Activated CD4-positive, alpha-beta T cell treated with anti-CD3 and anti-CD28 coated beads, Interleukin-2, amount 10 ng/mL, durations not matched to agents 7 days and 5 days (primary cell): ENCODE measurements around the gene RET. TPM values are rescaled to one million over a fixed set of nuclear protein-coding genes. Genes with fewer than 3 reads are reported as not detected.
"Not testable (repeated sequence)": the region's sequence is repeated elsewhere in the genome, so short reads cannot be mapped to it uniquely, and the experiment has no call there.

Experiments
- CTCF ChIA-PET: fragments of 350-600 bp; sonication (Branson Sonifier 250); formaldehyde crosslinking; loops from one replicate; lab custom pipeline; 2021; ENCODE audit warnings: antibody characterized with exemption; lab: Charles Lee
- POLR2A ChIA-PET: fragments of 350-600 bp; sonication (Branson Sonifier 250); formaldehyde crosslinking; loops from one replicate; lab custom pipeline; 2021; ENCODE audit warnings: antibody characterized with exemption; lab: Charles Lee
- DNase-seq: peaks from one replicate; pipeline ENCODE4 v3.0.0-alpha.2; 2020
- H3K27ac Mint-ChIP-seq: one replicate; pipeline ENCODE4 v1.8.0; 2021; ENCODE audit warnings: mild to moderate bottlenecking, moderate library complexity, mixed read lengths
- H3K27me3 Mint-ChIP-seq: one replicate; pipeline ENCODE4 v1.8.0; 2021; ENCODE audit warnings: mixed read lengths
- H3K36me3 Mint-ChIP-seq: one replicate; pipeline ENCODE4 v1.8.0; 2021; ENCODE audit warnings: low read depth, mixed read lengths
- H3K4me1 Mint-ChIP-seq: one replicate; pipeline ENCODE4 v1.8.0; 2021; ENCODE audit warnings: mixed read lengths
- H3K4me3 Mint-ChIP-seq: one replicate; pipeline ENCODE4 v1.8.0; 2021; ENCODE audit warnings: mild to moderate bottlenecking, moderate library complexity, mixed read lengths
- H3K9me3 Mint-ChIP-seq: one replicate; pipeline ENCODE4 v1.8.0; 2021; ENCODE audit warnings: mixed read lengths
- total RNA-seq, 2 experiments: library from RNA; stranded (reverse); gene quantifications; one replicate each; pipeline ENCODE4 v1.2.3, GENCODE V29; 2021

RET gene
- total RNA-seq, 2 experiments from 2014 or later, result 0.10 TPM

DNA sequence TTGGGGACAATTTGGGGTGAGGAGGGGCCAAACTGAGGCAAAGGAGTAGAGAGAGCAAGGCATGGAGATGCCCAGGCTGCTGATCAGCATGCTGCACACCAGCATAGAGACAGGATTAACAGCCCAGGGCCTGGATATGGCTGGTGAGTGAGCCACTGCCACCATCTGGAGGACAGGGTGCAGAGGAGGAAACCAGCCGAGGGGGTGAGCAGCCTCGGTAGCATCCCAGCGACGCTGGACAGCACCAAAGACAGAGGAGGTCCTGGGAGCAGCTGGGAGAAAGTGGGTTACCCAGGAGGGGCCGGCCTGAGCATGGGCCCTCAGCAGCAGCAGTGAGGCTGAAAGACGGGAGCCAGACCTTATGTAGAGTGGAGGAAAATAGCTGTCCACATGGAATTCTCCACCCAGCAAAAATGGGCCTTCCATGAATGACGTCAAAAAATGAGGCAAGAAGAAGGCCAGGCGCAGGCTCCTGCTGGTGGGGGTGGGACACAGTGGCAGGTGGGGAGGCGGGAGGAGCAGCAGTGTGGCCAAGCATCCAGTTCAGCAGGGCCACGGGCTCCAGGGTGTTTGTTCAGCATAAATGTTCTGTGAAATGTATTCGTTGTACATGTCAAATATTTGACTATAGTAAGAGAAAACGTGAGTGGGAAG, 16.7 kb downstream of the RET start:
- Mint-ChIP-seq H3K4me1 (no peaks in the 10 kb centered on the region), H3K9me3 (no peaks in the 10 kb centered on the region), H3K27ac (no peak overlapping the region), H3K36me3 (no peaks in the 10 kb centered on the region), H3K4me3 (no peak overlapping the region), H3K27me3 (peaks cover 10% of the 10 kb centered on the region)
- ChIA-PET POLR2A (no interaction called here), CTCF (interaction anchor here (0.9 kb wide), 1 partner anchor 11 kb away, joined by 3 read pairs; no protein-coding TSS in a partner anchor)
- DNase-seq, result no peak

DNA sequence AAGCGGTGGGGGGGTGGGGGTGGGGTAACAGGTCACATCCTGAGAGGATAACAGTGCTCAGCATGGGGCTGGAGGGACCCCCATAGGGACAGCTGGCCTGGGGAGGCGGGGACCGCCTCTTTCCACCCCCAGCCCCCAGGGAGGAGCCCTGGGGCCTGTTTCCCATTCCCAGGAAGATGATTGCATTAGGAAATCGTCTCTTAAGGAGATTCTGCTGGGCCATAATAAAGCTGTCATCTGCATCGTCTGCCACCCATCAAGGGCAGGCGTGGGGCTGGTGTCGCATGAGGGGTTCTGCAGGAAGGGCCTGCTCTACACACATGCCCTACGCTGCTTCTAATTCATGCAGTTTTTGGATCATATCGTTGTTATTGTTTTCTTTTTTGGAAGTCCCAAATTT, 17.2 kb downstream of the RET start:
- POLR2A ChIA-PET, result no interaction called here
- Mint-ChIP-seq H3K4me1 (no peaks in the 10 kb centered on the region), H3K9me3 (no peaks in the 10 kb centered on the region), H3K4me3 (no peak overlapping the region), H3K27me3 (peaks cover 12% of the 10 kb centered on the region), H3K36me3 (no peaks in the 10 kb centered on the region), H3K27ac (no peak overlapping the region)
- CTCF ChIA-PET, result no interaction called here
- DNase-seq, result no peak

DNA sequence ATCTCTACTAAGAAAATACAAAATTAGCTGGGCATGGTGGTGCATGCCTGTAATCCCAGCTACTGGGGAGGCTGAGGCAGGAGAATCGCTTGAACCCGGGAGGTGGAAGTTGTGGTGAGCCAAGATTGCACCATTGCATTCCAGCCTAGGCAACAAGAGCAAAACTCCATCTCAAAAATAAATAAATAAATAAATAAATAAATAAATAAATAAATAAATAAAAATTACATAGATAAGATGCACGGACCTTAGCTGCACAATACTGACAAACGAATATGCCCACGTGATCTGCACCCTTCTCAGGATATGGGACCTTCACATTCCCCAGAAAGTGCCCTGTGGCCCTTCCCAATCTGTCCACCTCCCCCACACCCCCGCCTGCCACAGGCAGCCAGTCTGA, 22.5 kb downstream of the RET start:
- peaks cover 20% of the 10 kb centered on the region for H3K27me3 Mint-ChIP-seq
- CTCF ChIA-PET, DNase-seq, H3K36me3 Mint-ChIP-seq, POLR2A ChIA-PET, H3K9me3 Mint-ChIP-seq, H3K4me1 Mint-ChIP-seq, H3K4me3 Mint-ChIP-seq, H3K27ac Mint-ChIP-seq: not testable (repeated sequence)

DNA sequence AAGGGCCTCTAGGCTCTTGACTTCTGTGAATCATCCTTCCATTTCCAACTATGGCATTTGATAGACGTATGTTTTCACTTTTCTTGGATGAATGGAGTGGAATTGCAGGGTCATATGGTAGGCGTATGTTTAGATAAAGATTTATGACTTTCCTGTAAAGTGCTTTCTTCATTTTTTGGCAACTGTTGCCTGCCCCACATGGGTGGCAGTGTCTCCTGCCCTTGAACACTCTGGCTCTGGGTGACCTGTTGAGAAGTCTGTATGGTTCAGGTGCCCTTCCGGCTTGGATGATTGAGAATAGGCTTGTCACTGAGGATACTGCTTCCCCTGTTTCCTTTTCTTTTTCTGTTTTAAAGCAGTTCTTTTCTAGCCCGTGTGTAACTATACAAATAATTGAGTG, 23.1 kb downstream of the RET start:
- H3K4me1 Mint-ChIP-seq, result peaks cover under 1% of the 10 kb centered on the region
- peaks cover 21% of the 10 kb centered on the region for H3K27me3 Mint-ChIP-seq
- no peaks in the 10 kb centered on the region for H3K9me3 Mint-ChIP-seq
- no peak overlapping the region for H3K4me3 Mint-ChIP-seq
- ChIA-PET CTCF (no interaction called here), POLR2A (no interaction called here)
- no peak for DNase-seq
- H3K36me3 Mint-ChIP-seq, result no peaks in the 10 kb centered on the region
- H3K27ac Mint-ChIP-seq, result no peak overlapping the region

- H3K9me3 Mint-ChIP-seq, result no peaks in the 10 kb centered on the region
- no peaks in the 10 kb centered on the region for H3K36me3 Mint-ChIP-seq
- H3K27ac Mint-ChIP-seq, result no peak overlapping the region
- POLR2A ChIA-PET, result no interaction called here
- CTCF ChIA-PET, result no interaction called here
- peaks cover 24% of the 10 kb centered on the region for H3K27me3 Mint-ChIP-seq
- H3K4me3 Mint-ChIP-seq, result no peak overlapping the region
- DNase-seq, result no peak
- peaks cover 4% of the 10 kb centered on the region for H3K4me1 Mint-ChIP-seq
Measured at GRCh38 chr10:43100366-43100765, 23.5 kb downstream of the RET start.

GRCh38 chr10:43102063-43102828, 25.4 kb downstream of the RET start:
- peaks cover 24% of the 10 kb centered on the region for H3K27me3 Mint-ChIP-seq
- DNase-seq, result no peak
- H3K4me1 Mint-ChIP-seq, result peaks cover 20% of the 10 kb centered on the region
- no peaks in the 10 kb centered on the region for H3K36me3 Mint-ChIP-seq
- ChIA-PET POLR2A (no interaction called here), CTCF (no interaction called here)
- no peak overlapping the region for H3K27ac Mint-ChIP-seq
- H3K9me3 Mint-ChIP-seq, result no peaks in the 10 kb centered on the region
- no peak overlapping the region for H3K4me3 Mint-ChIP-seq

DNA sequence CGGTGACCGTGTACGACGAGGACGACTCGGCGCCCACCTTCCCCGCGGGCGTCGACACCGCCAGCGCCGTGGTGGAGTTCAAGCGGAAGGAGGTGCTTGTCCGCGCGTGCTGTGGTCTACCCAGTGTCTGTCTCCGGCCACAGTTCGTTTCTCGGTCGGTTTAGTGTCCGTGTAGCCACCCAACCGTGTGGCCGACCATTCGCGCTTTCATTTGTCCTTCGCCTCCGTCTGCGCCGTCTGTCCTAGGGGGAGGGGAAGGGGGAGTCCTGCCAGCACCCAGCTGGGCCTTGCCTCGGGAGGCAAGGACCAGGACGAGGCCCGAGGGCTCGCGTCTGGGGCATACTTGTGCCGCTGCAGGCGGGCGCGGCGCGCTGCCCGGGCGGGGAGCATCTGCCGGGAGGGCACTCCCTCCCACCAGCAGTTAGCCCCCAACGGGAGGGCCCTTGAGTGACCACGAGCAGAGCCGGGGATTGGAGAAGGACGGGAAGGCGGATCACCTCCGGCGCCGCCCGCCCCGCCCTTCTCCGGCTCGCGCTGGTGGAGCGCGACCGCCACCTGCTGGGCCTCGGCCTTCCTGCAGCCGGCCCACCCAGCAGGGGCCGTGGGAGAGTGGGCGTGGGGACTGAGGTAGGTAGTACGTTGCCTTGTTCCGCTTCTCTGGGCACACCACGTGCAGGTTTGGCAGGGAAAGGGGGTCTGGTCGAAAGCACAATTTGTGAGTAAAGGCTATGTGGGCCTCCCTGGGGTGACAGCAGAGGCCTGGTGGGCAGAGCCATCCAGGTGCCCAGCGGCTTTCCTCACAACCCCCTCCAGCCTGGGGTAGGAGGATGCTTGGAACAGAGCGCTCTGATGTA, 28.5 kb downstream of the RET start:
- peak; percentile 72 for DNase-seq
- POLR2A ChIA-PET, result no interaction called here
- H3K9me3 Mint-ChIP-seq, result no peaks in the 10 kb centered on the region
- peak overlapping the region; percentile 60 for H3K4me3 Mint-ChIP-seq
- CTCF ChIA-PET, result interaction anchor here (0.6 to 1.6 kb wide), 11 partner anchors 10 to 603 kb away, joined by 3 to 9 read pairs (median 3); no protein-coding TSS in a partner anchor
- peaks cover 21% of the 10 kb centered on the region for H3K27me3 Mint-ChIP-seq
- H3K4me1 Mint-ChIP-seq, result peaks cover 25% of the 10 kb centered on the region
- H3K27ac Mint-ChIP-seq, result peak overlapping the region; percentile 9
- H3K36me3 Mint-ChIP-seq, result no peaks in the 10 kb centered on the region

DNA sequence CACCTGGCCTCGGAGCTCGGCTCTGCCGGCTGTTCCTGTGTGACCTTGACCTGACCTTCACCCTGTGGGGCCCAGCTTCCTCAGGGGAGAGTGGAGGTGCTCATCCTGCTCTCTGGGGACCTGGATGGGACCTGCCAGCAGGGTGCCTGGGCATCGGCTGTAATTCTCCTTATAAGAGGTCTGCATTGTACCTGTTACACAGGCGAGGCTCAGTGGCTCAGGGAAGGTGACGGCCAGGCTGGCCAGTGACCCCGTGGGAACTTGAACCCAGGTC, 29.0 kb downstream of the RET start:
- Mint-ChIP-seq H3K9me3 (no peaks in the 10 kb centered on the region), H3K36me3 (no peaks in the 10 kb centered on the region), H3K27me3 (peaks cover 21% of the 10 kb centered on the region), H3K4me3 (no peak overlapping the region), H3K27ac (no peak overlapping the region), H3K4me1 (peaks cover 27% of the 10 kb centered on the region)
- ChIA-PET CTCF (interaction anchor here (0.7 to 1.6 kb wide), 3 partner anchors 9 to 15 kb away, joined by 3 to 9 read pairs (median 7); no protein-coding TSS in a partner anchor), POLR2A (no interaction called here)
- no peak for DNase-seq

DNA sequence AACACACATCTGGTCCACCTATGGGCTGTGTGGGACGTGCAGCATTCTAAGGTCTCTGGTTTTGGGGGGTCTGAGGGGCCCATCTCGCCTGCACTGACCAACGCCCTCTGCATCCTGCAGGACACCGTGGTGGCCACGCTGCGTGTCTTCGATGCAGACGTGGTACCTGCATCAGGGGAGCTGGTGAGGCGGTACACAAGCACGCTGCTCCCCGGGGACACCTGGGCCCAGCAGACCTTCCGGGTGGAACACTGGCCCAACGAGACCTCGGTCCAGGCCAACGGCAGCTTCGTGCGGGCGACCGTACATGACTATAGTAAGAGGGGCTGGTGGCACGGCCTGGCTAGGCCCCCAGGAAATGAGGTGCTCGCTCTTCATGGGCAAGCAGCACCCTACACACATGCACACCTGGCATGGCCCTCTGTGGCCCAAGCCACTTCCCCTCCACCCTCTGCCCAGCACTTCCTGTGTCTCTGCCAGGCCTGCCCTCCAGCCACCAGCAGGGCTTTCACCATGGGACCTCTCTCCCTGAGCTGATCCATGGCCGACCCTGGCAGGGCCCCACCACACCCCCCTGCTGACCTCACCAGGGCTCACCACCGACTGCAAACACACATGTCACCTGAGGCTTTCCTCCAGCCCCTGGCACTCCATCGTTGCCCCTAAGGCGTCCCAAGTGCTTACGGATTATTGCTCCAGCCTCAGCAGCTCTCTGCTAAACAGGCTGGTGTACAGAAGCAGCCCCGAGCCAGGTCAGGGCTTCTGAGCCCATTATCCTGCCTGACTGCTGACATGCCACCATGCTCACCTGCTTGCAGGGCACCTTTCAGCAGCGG, 29.6 kb downstream of the RET start:
- ChIA-PET POLR2A (no interaction called here), CTCF (interaction anchor here (0.7 to 1.6 kb wide), 3 partner anchors 9 to 15 kb away, joined by 3 to 9 read pairs (median 7); no protein-coding TSS in a partner anchor)
- H3K4me3 Mint-ChIP-seq, result no peak overlapping the region
- peaks cover 27% of the 10 kb centered on the region for H3K4me1 Mint-ChIP-seq
- DNase-seq, result no peak
- H3K27me3 Mint-ChIP-seq, result peaks cover 21% of the 10 kb centered on the region
- no peaks in the 10 kb centered on the region for H3K9me3 Mint-ChIP-seq
- H3K36me3 Mint-ChIP-seq, result no peaks in the 10 kb centered on the region
- peak overlapping the region; percentile 9 for H3K27ac Mint-ChIP-seq

GRCh38 chr10:43108951-43109350, 32.1 kb downstream of the RET start:
- ChIA-PET POLR2A (no interaction called here), CTCF (interaction anchor here (0.6 kb wide), 1 partner anchor 495 kb away, joined by 3 read pairs; no protein-coding TSS in a partner anchor)
- peaks cover 27% of the 10 kb centered on the region for H3K4me1 Mint-ChIP-seq

DNA sequence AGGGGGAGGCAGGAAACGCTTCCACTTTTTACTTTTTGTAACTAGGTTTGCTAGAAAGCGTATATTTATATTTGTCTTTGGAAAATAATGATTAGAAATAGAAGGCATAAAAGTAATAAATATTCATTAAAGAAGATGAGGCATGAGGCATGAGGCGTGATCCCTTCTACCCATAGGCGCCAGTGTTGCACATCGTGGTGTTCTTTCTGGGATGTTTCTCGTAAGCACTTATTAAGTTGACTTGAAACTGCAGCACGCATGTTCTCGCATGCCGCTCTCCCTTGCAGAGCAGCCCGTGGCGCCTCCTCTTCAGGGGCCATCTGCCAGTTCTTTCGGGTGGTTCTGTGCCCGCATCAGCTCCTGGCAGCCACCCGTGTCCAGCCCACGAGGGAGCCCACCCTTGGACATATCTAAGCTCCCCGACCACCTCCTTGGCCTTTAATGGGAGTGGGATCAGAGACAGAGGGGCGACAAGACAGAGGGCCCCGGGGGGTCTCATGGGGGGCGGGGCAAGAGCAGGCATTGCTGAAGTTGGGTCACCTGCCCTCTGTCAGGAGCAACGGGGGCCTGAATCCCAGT, 32.9 kb downstream of the RET start:
- DNase-seq, result no peak
- no peak overlapping the region for H3K4me3 Mint-ChIP-seq
- ChIA-PET POLR2A (no interaction called here), CTCF (no interaction called here)
- H3K9me3 Mint-ChIP-seq, result no peaks in the 10 kb centered on the region
- H3K27ac Mint-ChIP-seq, result no peak overlapping the region
- H3K27me3 Mint-ChIP-seq, result peaks cover 4% of the 10 kb centered on the region
- no peaks in the 10 kb centered on the region for H3K36me3 Mint-ChIP-seq
- H3K4me1 Mint-ChIP-seq, result peaks cover 27% of the 10 kb centered on the region

More at GRCh38 chr10:43108951-43109350, 32.1 kb downstream of the RET start:
- Mint-ChIP-seq H3K27ac (no peak overlapping the region), H3K36me3 (no peaks in the 10 kb centered on the region), H3K27me3 (peaks cover 5% of the 10 kb centered on the region), H3K9me3 (no peaks in the 10 kb centered on the region), H3K4me3 (no peak overlapping the region)
- DNase-seq, result no peak
